Testis (tissue), 2 donors: ENCODE data around the gene LIMK2.

Experiments used
- POLR2A ChIP-seq: fragments of 450-650 bp; IDR thresholded peaks from one replicate; pipeline ENCODE4 v1.6.1; 2017; ENCODE audit warnings: antibody characterized with exemption, mild to moderate bottlenecking, moderate library complexity
- TF ChIP-seq, protein P1 (sequence below), 3 experiments: fragments of 450-650 bp in 2 of 3; fragments of 200-600 bp in 1 of 3; sonication (generic) in 1 of 3; IDR thresholded peaks; one replicate each; pipeline ENCODE4 v1.5.1; 2016 to 2019; ENCODE audit warnings: antibody characterized with exemption in 3 of 3, mild to moderate bottlenecking in 2 of 3, moderate library complexity in 1 of 3

DNA sequence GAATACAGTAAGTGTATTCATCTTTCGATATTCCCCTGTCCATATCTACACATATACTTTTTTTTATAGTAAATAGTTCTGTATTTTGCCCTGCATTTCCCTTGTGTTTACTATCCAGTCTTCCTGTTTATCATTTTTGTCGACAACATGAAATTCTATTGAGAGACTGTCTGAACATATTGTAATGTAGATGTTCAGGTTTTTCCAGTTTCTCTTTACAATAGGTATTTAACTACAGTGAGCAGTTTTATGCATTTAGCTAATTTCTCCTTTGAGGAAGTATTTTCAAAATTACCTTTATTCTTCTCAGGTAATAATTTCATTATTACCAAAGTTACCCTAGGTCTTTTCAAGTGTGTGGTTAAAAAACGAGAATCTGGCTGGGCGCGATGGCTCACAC lies 63.5 kb downstream of the LIMK2 start:
- TF ChIP-seq, protein P1, sequence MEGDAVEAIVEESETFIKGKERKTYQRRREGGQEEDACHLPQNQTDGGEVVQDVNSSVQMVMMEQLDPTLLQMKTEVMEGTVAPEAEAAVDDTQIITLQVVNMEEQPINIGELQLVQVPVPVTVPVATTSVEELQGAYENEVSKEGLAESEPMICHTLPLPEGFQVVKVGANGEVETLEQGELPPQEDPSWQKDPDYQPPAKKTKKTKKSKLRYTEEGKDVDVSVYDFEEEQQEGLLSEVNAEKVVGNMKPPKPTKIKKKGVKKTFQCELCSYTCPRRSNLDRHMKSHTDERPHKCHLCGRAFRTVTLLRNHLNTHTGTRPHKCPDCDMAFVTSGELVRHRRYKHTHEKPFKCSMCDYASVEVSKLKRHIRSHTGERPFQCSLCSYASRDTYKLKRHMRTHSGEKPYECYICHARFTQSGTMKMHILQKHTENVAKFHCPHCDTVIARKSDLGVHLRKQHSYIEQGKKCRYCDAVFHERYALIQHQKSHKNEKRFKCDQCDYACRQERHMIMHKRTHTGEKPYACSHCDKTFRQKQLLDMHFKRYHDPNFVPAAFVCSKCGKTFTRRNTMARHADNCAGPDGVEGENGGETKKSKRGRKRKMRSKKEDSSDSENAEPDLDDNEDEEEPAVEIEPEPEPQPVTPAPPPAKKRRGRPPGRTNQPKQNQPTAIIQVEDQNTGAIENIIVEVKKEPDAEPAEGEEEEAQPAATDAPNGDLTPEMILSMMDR (IDR thresholded peaks at IDR 0.05): no peak
- no peak for TF ChIP-seq POLR2A
